ENCODE measurements around the gene HECW1. TPM values are rescaled to one million over a fixed set of nuclear protein-coding genes. Genes with fewer than 3 reads are reported as not detected.

Gene HECW1
- total and polyA plus RNA-seq, 4 donors: 0.05 TPM; not detected in 3

DNA sequence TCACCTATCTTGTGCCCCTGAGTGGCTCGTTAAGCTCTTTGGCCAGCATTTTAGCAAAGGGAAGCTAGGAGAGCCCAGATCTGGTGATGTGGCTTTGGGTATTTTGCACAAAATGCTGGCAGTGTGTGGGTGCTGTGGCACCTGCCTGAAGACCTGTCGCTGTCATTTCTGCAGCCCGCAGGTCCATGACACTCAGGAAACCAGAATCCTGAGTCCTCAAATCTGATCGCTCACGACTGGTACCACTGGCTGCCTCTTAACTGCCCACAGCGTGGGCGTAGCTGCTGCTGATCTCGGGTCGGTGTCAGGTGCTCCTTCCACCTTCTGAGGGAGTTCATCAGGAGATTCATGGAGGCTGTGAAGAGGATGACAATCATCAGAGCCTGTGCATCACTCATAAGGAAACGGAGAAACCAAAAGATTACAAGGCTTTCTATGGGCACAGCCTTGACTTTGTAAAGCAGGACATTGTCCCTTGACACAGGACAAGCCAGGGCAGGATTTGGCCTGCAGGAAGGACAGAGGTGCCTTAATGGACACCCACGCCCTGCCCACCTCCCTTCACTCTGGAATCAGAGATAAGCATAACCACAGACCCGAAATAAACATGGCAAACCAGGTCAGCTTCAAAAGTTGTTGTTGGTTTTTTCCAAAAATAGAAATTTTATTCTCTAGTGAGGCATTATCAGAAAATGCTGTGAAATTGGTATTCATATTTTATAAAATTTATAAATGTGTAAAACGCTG is 399.5 kb downstream of the HECW1 start:
- WGBS: 88% methylated on average over 13 of the region's 13 CpGs

DNA sequence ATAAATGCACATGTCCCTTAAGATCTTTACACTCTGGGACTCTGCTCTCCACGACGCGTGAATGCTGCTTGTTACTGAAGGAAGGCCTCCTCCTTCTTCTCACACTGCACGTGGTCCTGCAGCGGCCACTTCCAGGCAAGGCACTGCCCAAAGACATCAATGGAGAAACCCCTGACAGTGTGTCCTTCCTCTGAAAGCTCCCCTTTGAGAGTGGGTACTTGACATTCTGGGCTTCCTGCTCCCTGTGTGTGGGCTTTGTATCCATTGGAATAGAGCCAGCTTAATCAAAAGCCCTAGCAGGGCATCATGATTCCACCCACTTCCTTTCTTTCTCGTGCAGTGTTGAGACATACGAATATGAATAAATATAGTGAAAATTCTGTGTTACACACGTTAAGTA is 400.8 kb downstream of the HECW1 start:
- Histone ChIP-seq H3K27ac (ENCODE audit: low read depth in 1 of 2, low read length in 2 of 2) (no peak overlapping the region), H3K4me1 (ENCODE audit: control insufficient read depth in 4 of 4, insufficient read depth in 4 of 4, low read length in 3 of 4) (no peaks in the 10 kb centered on the region), H3K27me3 (ENCODE audit: control insufficient read depth in 4 of 4, insufficient read depth in 4 of 4, low read length in 3 of 4) (no peaks in the 10 kb centered on the region), H3K9me3 (ENCODE audit: control insufficient read depth in 4 of 4, low read length in 3 of 4) (no peaks in the 10 kb centered on the region), H3K4me3 (ENCODE audit: low read depth in 1 of 3, low read length in 3 of 3) (no peak overlapping the region), H3K36me3 (ENCODE audit: control insufficient read depth in 4 of 4, insufficient read depth in 3 of 4, low read depth in 1 of 4, low read length in 3 of 4) (no peaks in the 10 kb centered on the region), H3K9ac (ENCODE audit: low read depth in 1 of 2, low read length in 2 of 2) (no peak overlapping the region)
- 79% methylated on average over 8 of the region's 8 CpGs for WGBS
- no peak for DNase-seq (ENCODE audit: low spot score)
- no peak for TF ChIP-seq NR2F2 (IDR thresholded peaks at IDR 0.05)

More for the DNA sequence above, 399.5 kb downstream of the HECW1 start:
- Histone ChIP-seq H3K9me3 (ENCODE audit: control insufficient read depth in 4 of 4, low read length in 3 of 4) (no peaks in the 10 kb centered on the region), H3K9ac (ENCODE audit: low read depth in 1 of 2, low read length in 2 of 2) (no peak overlapping the region), H3K4me3 (ENCODE audit: low read depth in 1 of 3, low read length in 3 of 3) (no peak overlapping the region), H3K36me3 (ENCODE audit: control insufficient read depth in 4 of 4, insufficient read depth in 3 of 4, low read depth in 1 of 4, low read length in 3 of 4) (no peaks in the 10 kb centered on the region), H3K27me3 (ENCODE audit: control insufficient read depth in 4 of 4, insufficient read depth in 4 of 4, low read length in 3 of 4) (no peaks in the 10 kb centered on the region), H3K27ac (ENCODE audit: low read depth in 1 of 2, low read length in 2 of 2) (no peak overlapping the region), H3K4me1 (ENCODE audit: control insufficient read depth in 4 of 4, insufficient read depth in 4 of 4, low read length in 3 of 4) (no peaks in the 10 kb centered on the region)
- no peak for TF ChIP-seq JUND (IDR thresholded peaks at IDR 0.05)
- no peak for TF ChIP-seq GABPA (IDR thresholded peaks at IDR 0.05 in 1 of 2, conservative IDR thresholded peaks at IDR 0.05 in 1 of 2)
- no peak for TF ChIP-seq SP1 (IDR thresholded peaks at IDR 0.05)
- TF ChIP-seq, protein P1, sequence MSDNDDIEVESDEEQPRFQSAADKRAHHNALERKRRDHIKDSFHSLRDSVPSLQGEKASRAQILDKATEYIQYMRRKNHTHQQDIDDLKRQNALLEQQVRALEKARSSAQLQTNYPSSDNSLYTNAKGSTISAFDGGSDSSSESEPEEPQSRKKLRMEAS (IDR thresholded peaks at IDR 0.05): no peak
- TF ChIP-seq HNF4A (conservative IDR thresholded peaks at IDR 0.05): no peak
- TF ChIP-seq YY1 (IDR thresholded peaks at IDR 0.05): no peak
- TF ChIP-seq FOXA1 (IDR thresholded peaks at IDR 0.05): no peak
- TF ChIP-seq, protein P2, sequence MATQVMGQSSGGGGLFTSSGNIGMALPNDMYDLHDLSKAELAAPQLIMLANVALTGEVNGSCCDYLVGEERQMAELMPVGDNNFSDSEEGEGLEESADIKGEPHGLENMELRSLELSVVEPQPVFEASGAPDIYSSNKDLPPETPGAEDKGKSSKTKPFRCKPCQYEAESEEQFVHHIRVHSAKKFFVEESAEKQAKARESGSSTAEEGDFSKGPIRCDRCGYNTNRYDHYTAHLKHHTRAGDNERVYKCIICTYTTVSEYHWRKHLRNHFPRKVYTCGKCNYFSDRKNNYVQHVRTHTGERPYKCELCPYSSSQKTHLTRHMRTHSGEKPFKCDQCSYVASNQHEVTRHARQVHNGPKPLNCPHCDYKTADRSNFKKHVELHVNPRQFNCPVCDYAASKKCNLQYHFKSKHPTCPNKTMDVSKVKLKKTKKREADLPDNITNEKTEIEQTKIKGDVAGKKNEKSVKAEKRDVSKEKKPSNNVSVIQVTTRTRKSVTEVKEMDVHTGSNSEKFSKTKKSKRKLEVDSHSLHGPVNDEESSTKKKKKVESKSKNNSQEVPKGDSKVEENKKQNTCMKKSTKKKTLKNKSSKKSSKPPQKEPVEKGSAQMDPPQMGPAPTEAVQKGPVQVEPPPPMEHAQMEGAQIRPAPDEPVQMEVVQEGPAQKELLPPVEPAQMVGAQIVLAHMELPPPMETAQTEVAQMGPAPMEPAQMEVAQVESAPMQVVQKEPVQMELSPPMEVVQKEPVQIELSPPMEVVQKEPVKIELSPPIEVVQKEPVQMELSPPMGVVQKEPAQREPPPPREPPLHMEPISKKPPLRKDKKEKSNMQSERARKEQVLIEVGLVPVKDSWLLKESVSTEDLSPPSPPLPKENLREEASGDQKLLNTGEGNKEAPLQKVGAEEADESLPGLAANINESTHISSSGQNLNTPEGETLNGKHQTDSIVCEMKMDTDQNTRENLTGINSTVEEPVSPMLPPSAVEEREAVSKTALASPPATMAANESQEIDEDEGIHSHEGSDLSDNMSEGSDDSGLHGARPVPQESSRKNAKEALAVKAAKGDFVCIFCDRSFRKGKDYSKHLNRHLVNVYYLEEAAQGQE (IDR thresholded peaks at IDR 0.05): no peak
- no peak for TF ChIP-seq RXRA (IDR thresholded peaks at IDR 0.05)
- DNase-seq (ENCODE audit: low spot score): no peak

DNA sequence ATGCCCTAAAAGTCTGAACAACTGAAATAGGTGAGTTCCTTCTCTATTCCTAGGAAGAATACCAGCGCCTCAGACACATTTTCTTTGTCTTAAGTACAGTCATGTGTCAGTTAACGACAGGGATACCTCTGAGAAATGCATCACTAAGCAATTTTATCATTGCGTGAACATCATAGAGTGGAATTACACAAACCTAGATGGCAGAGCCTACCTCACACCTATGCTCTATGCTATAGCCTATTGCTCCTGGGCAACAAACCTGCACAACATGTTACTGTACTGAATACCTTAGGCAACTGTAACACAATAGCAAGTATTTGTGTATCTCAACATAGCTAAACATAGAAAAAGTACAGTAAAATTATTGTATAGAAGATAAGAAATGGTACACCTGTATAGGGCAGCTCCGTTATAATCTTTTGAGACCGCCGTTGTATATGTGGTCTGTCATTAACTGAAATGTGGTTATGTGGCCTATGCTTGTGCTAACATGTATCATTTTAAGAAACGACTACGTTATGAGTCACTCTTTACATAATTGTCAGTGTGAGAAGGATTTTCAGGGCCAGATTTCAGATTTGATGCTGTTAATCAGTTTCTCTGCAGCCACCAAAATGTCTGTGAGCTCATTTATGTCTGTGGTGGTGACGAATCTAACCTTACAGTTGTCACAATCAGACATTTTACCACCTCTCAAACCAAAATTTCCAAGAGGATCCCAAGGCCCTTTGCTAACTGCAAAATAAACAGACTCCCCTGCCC is 404.3 kb downstream of the HECW1 start:
- Histone ChIP-seq H3K4me3 (ENCODE audit: low read depth in 1 of 3, low read length in 3 of 3) (no peak overlapping the region), H3K9ac (ENCODE audit: low read depth in 1 of 2, low read length in 2 of 2) (no peak overlapping the region), H3K9me3 (ENCODE audit: control insufficient read depth in 4 of 4, low read length in 3 of 4) (no peaks in the 10 kb centered on the region), H3K27ac (ENCODE audit: low read depth in 1 of 2, low read length in 2 of 2) (no peak overlapping the region), H3K4me1 (ENCODE audit: control insufficient read depth in 4 of 4, insufficient read depth in 4 of 4, low read length in 3 of 4) (no peaks in the 10 kb centered on the region), H3K36me3 (ENCODE audit: control insufficient read depth in 4 of 4, insufficient read depth in 3 of 4, low read depth in 1 of 4, low read length in 3 of 4) (no peaks in the 10 kb centered on the region), H3K27me3 (ENCODE audit: control insufficient read depth in 4 of 4, insufficient read depth in 4 of 4, low read length in 3 of 4) (no peaks in the 10 kb centered on the region)
- 81% methylated on average over 9 of the region's 9 CpGs for WGBS
- no peak for TF ChIP-seq EGR1 (IDR thresholded peaks at IDR 0.05; ENCODE audit: low read depth in 2 of 2)
- TF ChIP-seq NR2F2 (IDR thresholded peaks at IDR 0.05): no peak
- DNase-seq (ENCODE audit: low spot score): no peak
